Keratinocyte (primary cell): Measurements from ENCODE around the gene CRB2. TPM values are rescaled to one million over a fixed set of nuclear protein-coding genes. Genes with fewer than 3 reads are reported as not detected.

ENCODE experiments used
- DNase-seq: peaks from one replicate; pipeline ENCODE4 v3.0.0-alpha.2; 2011; ENCODE audit warnings: low read depth, missing footprints, low spot score
- FAIRE-seq: peaks from 2 replicates; lab custom pipeline; 2011; peaks lifted over from hg19 to GRCh38; lab: Jason Lieb, UNC
- H2AFZ ChIP-seq: 2 replicates; pipeline ENCODE4 v1.6.0; 2012; ENCODE audit warnings: low read length, control low read depth, inconsistent platforms; ENCODE audit not compliant: control insufficient read depth
- H3K27ac ChIP-seq: 2 replicates; pipeline ENCODE4 v1.5.1; 2011; ENCODE audit warnings: low read length; ENCODE audit not compliant: control insufficient read depth, insufficient read depth
- H3K27me3 ChIP-seq: 3 replicates; pipeline ENCODE4 v1.6.0; 2011; ENCODE audit warnings: low read length; ENCODE audit not compliant: control insufficient read depth, insufficient read depth; ENCODE audit errors: extremely low read depth
- H3K36me3 ChIP-seq, 2 experiments: 2 replicates in 1 of 2; 3 replicates in 1 of 2; pipeline ENCODE4 v1.5.1; 2011; ENCODE audit warnings: low read length in 2 of 2, mild to moderate bottlenecking in 1 of 2; ENCODE audit not compliant: control insufficient read depth in 2 of 2, insufficient read depth in 2 of 2; ENCODE audit errors: extremely low read depth in 1 of 2
- H3K4me1 ChIP-seq: 3 replicates; pipeline ENCODE4 v1.5.1; 2011; ENCODE audit warnings: low read length; ENCODE audit not compliant: control insufficient read depth, insufficient read depth; ENCODE audit errors: extremely low read depth
- H3K4me2 ChIP-seq: 3 replicates; pipeline ENCODE4 v1.6.0; 2011; ENCODE audit warnings: low read depth, low read length; ENCODE audit not compliant: control insufficient read depth, insufficient read depth; ENCODE audit errors: extremely low read depth
- H3K4me3 ChIP-seq, 3 experiments: fragments of 200-600 bp in 1 of 3; sonication (generic) in 1 of 3; 2 replicates in 2 of 3; 3 replicates in 1 of 3; pipeline ENCODE4 v1.5.1; 2011 to 2016; ENCODE audit warnings: low read length in 3 of 3, mild to moderate bottlenecking in 3 of 3, control low read depth in 2 of 3, inconsistent platforms in 1 of 3, low read depth in 1 of 3, mixed read lengths in 1 of 3, mixed run types in 1 of 3, moderate library complexity in 1 of 3; ENCODE audit not compliant: control insufficient read depth in 2 of 3, insufficient read depth in 2 of 3; ENCODE audit errors: extremely low read depth in 1 of 3
- H3K79me2 ChIP-seq: 2 replicates; pipeline ENCODE4 v1.6.0; 2012; ENCODE audit warnings: low read length; ENCODE audit not compliant: control insufficient read depth, insufficient read depth
- H3K9ac ChIP-seq: 3 replicates; pipeline ENCODE4 v1.6.0; 2011; ENCODE audit warnings: low read length; ENCODE audit not compliant: control insufficient read depth, insufficient read depth; ENCODE audit errors: extremely low read depth
- H3K9me1 ChIP-seq: 3 replicates; pipeline ENCODE4 v1.6.0; 2011; ENCODE audit warnings: low read length; ENCODE audit not compliant: control insufficient read depth, insufficient read depth; ENCODE audit errors: extremely low read depth
- H3K9me3 ChIP-seq: 2 replicates; pipeline ENCODE4 v1.5.1; 2012; ENCODE audit warnings: low read depth, low read length; ENCODE audit not compliant: control insufficient read depth
- H4K20me1 ChIP-seq: 3 replicates; pipeline ENCODE4 v1.6.0; 2011; ENCODE audit warnings: low read length; ENCODE audit not compliant: control insufficient read depth, insufficient read depth; ENCODE audit errors: extremely low read depth
- EZH2 ChIP-seq: IDR thresholded peaks from one replicate; pipeline ENCODE4 v1.6.1; 2012; ENCODE audit warnings: inconsistent platforms, mild to moderate bottlenecking, low read length, moderate library complexity
- dilution Hi-C: fragments of 300-500 bp; cut with MboI; formaldehyde crosslinking; loops from one replicate; pipeline ENCODE4 v1.7.0; 2020; ENCODE audit warnings: low sequenced_read_pairs; ENCODE audit not compliant: extremely low pct_ligation_motif_present
- polyA minus RNA-seq, 3 experiments: library from RNA; depleted of rRNA, polyadenylated mRNA; stranded (reverse); fragments of >200 nt; gene quantifications; 1 replicate in 1 of 3; 2 replicates in 1 of 3; 3 replicates in 1 of 3; pipeline ENCODE4 v1.2.3, GENCODE V29; 2011
- polyA plus RNA-seq, 5 experiments: library from polyadenylated mRNA; depleted of rRNA in 3 of 5; stranded (reverse) in 3 of 5; stranded (forward) in 1 of 5; unstranded in 1 of 5; fragments of >200 nt; gene quantifications; 1 replicate in 1 of 5; 2 replicates in 3 of 5; 3 replicates in 1 of 5; pipeline versions ENCODE4 v1.2.1 to v1.2.3, GENCODE V29; 2011 to 2012; ENCODE audit warnings: missing spikeins in 2 of 5, low read depth in 1 of 5, low replicate concordance in 1 of 5
- TF ChIP-seq, protein P1 (sequence below), 3 experiments: IDR thresholded peaks in 1 of 3; conservative IDR thresholded peaks in 1 of 3; optimal IDR thresholded peaks in 1 of 3; 2 replicates in 2 of 3; 3 replicates in 1 of 3; pipeline versions ENCODE3 to v1.5.1; 2011; ENCODE audit warnings: low read length in 3 of 3, mild to moderate bottlenecking in 3 of 3, moderate library complexity in 2 of 3, control low read depth in 1 of 3, inconsistent platforms in 1 of 3; ENCODE audit not compliant: insufficient read depth in 2 of 3; ENCODE audit errors: extremely low read depth in 1 of 3

The CRB2 gene
- polyA plus RNA-seq (not detected in 3 replicates), polyA minus RNA-seq (not detected in 3 replicates)
- polyA plus RNA-seq (2011; ENCODE audit: low read depth) = not detected
- polyA plus RNA-seq (2011; cell fraction: cytosol; rRNA removed) = not detected in 2 replicates
- polyA plus RNA-seq (2011; cell fraction: nucleus; rRNA removed) = not detected in 2 replicates
- 0.04 TPM in 1 of 2 replicates, not detected in the other for polyA plus RNA-seq (2012; ENCODE audit: low replicate concordance)
- polyA minus RNA-seq (2011; cell fraction: cytosol; rRNA and poly(A)+ RNA removed) = not detected
- polyA minus RNA-seq (2011; cell fraction: nucleus; rRNA and poly(A)+ RNA removed) = not detected in 2 replicates

- Histone ChIP-seq H3K79me2 (no peaks in the 10 kb centered on the region), H3K27ac (no peak within 1 kb of the TSS), H3K4me3 (no peak within 1 kb of the TSS), H3K4me2 (no peak within 1 kb of the TSS), H4K20me1 (no peaks in the 10 kb centered on the region), H3K9me1 (no peaks in the 10 kb centered on the region), H2AFZ (no peak within 1 kb of the TSS), H3K36me3 (no peaks in the 10 kb centered on the region), H3K9ac (no peak within 1 kb of the TSS), H3K27me3 (peaks cover 9% of the 10 kb centered on the region), H3K4me1 (no peaks in the 10 kb centered on the region), H3K9me3 (no peaks in the 10 kb centered on the region)
- no peak for TF ChIP-seq EZH2
- TF ChIP-seq, protein P1, sequence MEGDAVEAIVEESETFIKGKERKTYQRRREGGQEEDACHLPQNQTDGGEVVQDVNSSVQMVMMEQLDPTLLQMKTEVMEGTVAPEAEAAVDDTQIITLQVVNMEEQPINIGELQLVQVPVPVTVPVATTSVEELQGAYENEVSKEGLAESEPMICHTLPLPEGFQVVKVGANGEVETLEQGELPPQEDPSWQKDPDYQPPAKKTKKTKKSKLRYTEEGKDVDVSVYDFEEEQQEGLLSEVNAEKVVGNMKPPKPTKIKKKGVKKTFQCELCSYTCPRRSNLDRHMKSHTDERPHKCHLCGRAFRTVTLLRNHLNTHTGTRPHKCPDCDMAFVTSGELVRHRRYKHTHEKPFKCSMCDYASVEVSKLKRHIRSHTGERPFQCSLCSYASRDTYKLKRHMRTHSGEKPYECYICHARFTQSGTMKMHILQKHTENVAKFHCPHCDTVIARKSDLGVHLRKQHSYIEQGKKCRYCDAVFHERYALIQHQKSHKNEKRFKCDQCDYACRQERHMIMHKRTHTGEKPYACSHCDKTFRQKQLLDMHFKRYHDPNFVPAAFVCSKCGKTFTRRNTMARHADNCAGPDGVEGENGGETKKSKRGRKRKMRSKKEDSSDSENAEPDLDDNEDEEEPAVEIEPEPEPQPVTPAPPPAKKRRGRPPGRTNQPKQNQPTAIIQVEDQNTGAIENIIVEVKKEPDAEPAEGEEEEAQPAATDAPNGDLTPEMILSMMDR (optimal IDR thresholded peaks at IDR 0.05 in 1 of 3, IDR thresholded peaks at IDR 0.05 in 1 of 3, conservative IDR thresholded peaks at IDR 0.05 in 1 of 3; ENCODE audit: extremely low read depth in 1 of 3, insufficient read depth in 2 of 3, low read length in 3 of 3) = no peak
- FAIRE-seq (no peak), DNase-seq (no peak)
- dilution Hi-C loops = no loop called here
Observed at GRCh38 chr9:123355761-123356431, at the start of gene CRB2. TSS of gene CRB2 (plus strand) at chr9:123356197. CDS start at chr9:123356261, 64 bp downstream.

DNA sequence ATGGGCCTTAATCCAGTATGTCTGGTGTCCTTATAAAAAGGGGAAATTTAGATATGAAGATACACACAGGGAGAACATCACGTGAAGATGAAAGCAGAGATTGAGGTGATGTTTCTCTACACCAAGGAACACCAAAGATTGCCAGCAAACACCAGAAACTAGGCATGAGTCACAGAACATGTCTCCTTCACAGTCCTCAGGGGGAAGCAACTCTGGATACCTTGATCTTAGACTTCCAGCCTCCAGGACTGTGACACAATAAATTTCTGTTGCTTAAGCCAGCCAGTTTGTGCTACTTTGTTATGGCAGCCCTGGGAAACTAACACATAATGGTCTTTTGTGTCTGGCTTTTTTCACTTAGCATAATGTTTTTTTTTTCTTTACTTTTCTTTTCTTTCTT lies 46.4 kb upstream of the CRB2 start:
- no peak for TF ChIP-seq EZH2
- TF ChIP-seq, protein P1 (optimal IDR thresholded peaks at IDR 0.05 in 1 of 3, IDR thresholded peaks at IDR 0.05 in 1 of 3, conservative IDR thresholded peaks at IDR 0.05 in 1 of 3; ENCODE audit: extremely low read depth in 1 of 3, insufficient read depth in 2 of 3, low read length in 3 of 3) = no peak
- Histone ChIP-seq H4K20me1 (no peaks in the 10 kb centered on the region), H3K9ac (no peak overlapping the region), H2AFZ (no peak overlapping the region), H3K27me3 (no peaks in the 10 kb centered on the region), H3K4me3 (no peak overlapping the region), H3K79me2 (no peaks in the 10 kb centered on the region), H3K36me3 (no peaks in the 10 kb centered on the region), H3K9me1 (no peaks in the 10 kb centered on the region), H3K9me3 (no peaks in the 10 kb centered on the region), H3K4me2 (no peak overlapping the region), H3K4me1 (no peaks in the 10 kb centered on the region), H3K27ac (no peak overlapping the region)
- DNase-seq (no peak), FAIRE-seq (no peak)
- dilution Hi-C loops = no loop called here
